ENCODE data around the gene BUD31.

BUD31 gene

DNA sequence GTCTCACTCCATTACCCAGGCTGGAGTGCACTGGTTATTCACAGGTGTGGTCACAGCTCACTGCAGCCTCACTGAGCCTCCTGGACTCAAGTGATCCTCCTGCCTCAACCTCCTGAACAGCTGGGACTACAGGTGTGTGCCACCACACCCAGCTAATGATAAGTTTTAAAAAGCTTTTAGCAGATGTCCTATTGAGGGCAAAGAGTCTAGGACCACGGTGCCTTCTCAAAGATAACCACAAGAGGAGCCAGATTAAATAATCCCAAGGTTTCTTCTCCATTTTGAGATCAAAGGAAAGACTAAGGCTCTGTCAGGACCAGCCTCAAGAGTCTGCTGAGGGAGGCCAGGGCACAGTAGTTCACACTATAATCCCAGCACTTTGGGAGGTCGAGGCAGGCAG lies 52.5 kb downstream of the BUD31 start:
- DNase-seq (ENCODE audit: low read depth in 4 of 4, low spot score in 1 of 4) = no peak

DNA sequence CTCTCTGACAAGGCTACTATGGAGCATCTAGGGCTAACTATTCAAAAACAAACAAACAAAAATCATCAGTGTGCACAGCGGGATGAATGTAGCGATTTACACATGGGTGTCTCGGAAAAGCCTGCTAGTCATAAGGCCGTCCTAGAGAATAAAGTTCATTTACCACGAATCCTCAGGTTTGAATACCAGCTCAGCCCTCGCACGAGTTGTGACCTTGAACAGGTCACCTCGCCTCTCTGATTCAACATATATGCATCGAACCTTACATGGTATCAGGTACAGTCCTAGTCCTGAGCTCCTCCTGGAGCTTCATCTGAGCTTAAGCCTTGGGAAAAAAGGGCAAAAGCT lies 56.6 kb downstream of the BUD31 start:
- no peak for DNase-seq (ENCODE audit: low read depth in 4 of 4, low spot score in 1 of 4)

DNA sequence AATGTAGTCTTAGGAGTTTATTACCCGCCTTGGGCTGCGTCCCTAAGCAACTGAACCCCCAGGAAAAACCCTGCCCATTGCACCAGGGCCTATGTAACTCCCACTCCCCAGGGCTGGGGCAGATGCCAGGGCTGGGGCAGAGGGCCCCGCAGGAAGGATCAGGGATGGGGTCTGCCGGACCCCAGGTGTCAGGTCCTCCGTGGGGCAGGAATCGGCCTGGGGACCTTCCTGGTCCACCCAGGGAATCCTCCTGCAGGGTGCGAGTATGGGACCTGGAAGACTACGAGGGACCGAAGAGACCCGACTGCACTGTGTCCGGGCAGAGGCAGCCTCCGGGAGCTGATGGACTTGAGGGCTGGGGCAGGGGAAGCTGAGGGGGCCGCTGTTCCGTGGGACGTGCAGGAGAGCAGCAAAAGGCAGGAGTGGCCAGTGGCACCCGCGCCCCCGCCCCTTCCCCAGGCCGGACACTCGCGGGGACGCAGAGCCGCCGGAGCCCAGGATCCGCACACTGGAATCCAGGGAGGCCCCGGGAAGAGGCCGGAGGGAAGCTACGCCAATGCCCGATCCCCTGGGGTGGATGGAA lies 59.7 kb downstream of the BUD31 start:
- DNase-seq (ENCODE audit: low read depth in 4 of 4, low spot score in 1 of 4) = no peak
